SK-N-SH (cell line): Measurements from ENCODE around the gene NOP16.

Experiments used
- POLR2AphosphoS5 ChIP-seq: IDR thresholded peaks from 2 replicates; pipeline ENCODE4 v1.6.1; 2012; ENCODE audit warnings: low read depth, low read length
- TF ChIP-seq, protein P1 (sequence below): fragments of 200-600 bp; sonication (generic); IDR thresholded peaks from 2 replicates; pipeline ENCODE4 v1.6.1; 2017; ENCODE audit warnings: antibody characterized with exemption, mild to moderate bottlenecking, moderate library complexity

DNA sequence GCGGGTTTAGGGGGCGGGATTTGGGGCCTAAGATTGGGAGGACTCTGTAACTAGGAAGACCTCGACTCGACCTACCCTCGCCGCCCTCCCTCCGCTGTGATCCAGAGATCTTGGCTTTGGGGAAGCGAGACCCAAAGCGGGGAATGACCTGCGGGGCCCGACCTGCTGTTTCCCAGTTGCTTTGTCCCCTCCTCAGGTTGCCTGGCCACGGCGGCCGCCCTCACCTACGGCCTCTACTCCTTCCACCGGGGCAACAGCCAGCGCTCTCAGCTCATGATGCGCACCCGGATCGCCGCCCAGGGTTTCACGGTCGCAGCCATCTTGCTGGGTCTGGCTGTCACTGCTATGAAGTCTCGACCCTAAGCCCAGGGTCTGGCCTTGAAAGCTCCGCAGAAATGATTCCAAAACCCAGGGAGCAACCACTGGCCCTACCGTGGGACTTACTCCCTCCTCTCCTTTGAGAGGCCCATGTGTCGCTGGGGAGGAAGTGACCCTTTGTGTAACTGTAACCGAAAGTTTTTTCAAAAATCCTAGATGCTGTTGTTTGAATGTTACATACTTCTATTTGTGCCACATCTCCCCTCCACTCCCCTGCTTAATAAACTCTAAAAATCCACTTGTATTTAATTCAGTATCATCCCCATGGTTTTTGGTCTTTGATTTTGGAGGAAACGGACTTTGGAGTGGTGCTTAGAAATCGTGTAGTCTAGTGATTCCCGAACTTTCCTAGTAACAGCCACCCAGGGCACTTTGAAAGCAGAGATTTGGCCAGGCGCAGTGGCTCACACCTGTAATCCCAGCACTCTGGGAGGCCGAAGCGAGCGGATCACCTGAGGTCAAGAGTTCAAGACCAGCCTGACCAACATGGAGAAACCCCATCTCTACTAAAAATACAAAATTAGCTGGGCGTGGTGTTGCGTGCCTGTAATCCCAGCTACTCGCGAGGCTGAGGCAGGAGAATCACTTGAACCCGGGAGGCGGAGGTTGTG, 1.0 kb upstream of the NOP16 start:
- TF ChIP-seq, protein P1, sequence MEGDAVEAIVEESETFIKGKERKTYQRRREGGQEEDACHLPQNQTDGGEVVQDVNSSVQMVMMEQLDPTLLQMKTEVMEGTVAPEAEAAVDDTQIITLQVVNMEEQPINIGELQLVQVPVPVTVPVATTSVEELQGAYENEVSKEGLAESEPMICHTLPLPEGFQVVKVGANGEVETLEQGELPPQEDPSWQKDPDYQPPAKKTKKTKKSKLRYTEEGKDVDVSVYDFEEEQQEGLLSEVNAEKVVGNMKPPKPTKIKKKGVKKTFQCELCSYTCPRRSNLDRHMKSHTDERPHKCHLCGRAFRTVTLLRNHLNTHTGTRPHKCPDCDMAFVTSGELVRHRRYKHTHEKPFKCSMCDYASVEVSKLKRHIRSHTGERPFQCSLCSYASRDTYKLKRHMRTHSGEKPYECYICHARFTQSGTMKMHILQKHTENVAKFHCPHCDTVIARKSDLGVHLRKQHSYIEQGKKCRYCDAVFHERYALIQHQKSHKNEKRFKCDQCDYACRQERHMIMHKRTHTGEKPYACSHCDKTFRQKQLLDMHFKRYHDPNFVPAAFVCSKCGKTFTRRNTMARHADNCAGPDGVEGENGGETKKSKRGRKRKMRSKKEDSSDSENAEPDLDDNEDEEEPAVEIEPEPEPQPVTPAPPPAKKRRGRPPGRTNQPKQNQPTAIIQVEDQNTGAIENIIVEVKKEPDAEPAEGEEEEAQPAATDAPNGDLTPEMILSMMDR = no peak
- TF ChIP-seq POLR2AphosphoS5 = peak; percentile 75
